SK-N-MC (cell line): ENCODE data around the gene SLC5A2.

Source experiments
- EZH2 ChIP-seq: fragments of 200-600 bp; sonication (generic); IDR thresholded peaks from one replicate; pipeline ENCODE4 v1.6.1; 2017; ENCODE audit warnings: antibody characterized with exemption
- POLR2AphosphoS5 ChIP-seq: IDR thresholded peaks from 2 replicates; pipeline ENCODE4 v1.6.1; 2012; ENCODE audit warnings: mild to moderate bottlenecking, low read depth, low read length, borderline replicate concordance

DNA sequence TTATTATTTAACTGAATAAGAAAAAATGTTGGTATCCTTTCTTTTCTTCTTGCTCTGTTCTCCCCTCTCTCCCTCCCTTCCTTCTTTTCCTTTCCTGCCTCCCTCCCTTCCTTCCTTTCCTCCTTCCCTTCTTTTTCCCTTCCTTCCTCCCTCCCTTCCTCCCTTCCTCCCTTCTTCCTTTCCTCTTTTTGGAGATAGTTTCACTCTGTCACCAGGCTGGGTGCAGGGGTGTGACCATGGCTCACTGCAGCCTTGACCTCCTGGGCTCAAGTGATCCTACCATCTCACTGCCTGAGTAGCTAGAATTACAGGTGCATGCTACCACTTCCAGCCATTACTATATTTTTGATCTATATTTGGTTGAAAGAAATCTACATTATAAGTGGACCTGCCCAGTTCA lies 31.0 kb downstream of the SLC5A2 start:
- TF ChIP-seq POLR2AphosphoS5 (no peak), EZH2 (no peak)
